Measurements from ENCODE around the gene IRX1.

DNA sequence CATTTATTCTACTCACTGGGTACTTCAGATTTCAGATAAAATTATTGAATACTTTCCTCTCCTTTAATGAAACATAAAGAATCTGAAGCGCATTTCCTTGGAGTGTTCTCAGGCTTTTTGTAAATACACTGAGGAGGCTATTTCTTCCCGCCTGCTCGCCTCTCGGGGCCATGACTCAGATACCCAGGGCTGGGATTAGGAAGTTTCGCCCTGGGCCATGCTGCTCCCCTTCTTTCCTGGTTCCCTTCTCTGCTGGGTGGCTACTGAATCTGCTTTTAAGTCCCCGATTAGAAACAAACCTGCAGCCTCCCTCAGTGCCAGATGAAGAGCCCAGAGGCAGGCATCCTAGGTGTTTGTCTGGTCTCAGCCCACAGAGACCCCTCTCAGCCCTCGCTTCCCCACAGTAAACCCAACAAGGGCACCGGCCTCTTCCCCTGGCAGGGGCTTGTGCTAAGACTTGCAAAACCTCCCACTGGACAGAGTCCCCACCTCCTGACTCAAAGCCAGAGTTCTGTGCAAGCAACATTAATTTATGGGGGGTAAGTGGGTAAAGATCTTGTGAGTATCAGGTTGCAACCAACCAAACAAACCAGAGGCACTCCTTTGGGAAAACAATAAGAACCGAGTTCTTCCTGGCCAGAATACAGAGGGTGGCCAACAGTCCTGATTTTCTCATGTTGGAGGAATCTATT is 30.7 kb upstream of the IRX1 start:
- TF ChIP-seq GATA2 (IDR thresholded peaks at IDR 0.05; ENCODE audit: low read depth, low read length) (no peak), GATA3 (IDR thresholded peaks at IDR 0.05; ENCODE audit: low read depth, low read length) (no peak)

All from SH-SY5Y (cell line).